ENCODE data around the gene NAALADL1.
"Not testable (repeated sequence)": the region's sequence is repeated elsewhere in the genome, so short reads cannot be mapped to it uniquely, and the experiment has no call there.

Gene NAALADL1

DNA sequence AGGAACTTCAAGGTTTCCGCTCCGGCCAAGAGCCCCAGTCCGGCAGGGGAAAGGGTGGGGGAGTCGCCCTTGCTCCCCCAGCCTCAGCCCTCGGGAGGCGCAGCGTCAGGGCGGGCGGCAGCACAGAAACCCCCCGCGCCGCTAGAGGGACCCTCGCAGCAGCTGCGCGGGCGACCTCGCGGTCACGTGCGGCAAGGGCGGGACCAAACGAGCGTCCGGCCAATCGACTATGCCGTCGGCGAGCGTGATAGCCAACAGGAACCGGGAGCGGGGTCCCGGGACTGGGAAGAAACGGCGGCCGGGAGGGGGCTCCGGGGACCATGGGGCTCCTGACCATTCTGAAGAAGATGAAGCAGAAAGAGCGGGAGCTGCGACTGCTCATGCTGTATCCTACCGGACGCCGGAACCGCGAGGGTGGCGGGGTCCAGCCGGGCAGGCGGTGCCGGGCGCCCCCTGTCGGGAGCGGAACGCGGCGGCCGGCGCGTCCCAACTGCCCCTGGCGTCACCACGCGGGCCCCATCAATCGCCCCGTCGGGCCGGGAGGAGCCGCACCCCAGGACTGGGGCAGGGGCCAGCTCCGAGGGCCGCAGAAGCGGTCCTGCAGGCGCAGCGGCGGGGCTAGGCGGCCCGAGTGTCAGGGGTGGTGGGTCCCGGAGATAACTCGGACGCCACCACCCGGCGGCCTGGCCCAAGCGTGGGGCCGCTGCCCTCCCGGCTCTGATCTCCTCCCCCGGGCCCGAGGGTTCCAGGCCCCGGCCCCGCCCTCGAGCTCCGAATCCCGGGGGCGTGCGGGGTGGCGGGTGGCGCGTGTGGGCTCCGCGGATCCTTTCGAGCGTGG lies 44.2 kb downstream of the NAALADL1 start, which contains the start of gene ARL2:
Gene ARL2, plus strand, starts transcription at position 273 of the 838 bp plus-strand sequence. Its CDS starts 48 bp downstream, at position 321.
- peak within 1 kb of the TSS; percentile 82 for H3K4me3 ChIP-seq (ENCODE audit: control insufficient read depth, low read depth, low read length)
- TF ChIP-seq, protein P1, sequence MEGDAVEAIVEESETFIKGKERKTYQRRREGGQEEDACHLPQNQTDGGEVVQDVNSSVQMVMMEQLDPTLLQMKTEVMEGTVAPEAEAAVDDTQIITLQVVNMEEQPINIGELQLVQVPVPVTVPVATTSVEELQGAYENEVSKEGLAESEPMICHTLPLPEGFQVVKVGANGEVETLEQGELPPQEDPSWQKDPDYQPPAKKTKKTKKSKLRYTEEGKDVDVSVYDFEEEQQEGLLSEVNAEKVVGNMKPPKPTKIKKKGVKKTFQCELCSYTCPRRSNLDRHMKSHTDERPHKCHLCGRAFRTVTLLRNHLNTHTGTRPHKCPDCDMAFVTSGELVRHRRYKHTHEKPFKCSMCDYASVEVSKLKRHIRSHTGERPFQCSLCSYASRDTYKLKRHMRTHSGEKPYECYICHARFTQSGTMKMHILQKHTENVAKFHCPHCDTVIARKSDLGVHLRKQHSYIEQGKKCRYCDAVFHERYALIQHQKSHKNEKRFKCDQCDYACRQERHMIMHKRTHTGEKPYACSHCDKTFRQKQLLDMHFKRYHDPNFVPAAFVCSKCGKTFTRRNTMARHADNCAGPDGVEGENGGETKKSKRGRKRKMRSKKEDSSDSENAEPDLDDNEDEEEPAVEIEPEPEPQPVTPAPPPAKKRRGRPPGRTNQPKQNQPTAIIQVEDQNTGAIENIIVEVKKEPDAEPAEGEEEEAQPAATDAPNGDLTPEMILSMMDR (IDR thresholded peaks at IDR 0.05; ENCODE audit: control insufficient read depth, insufficient read depth, low read depth, low read length, missing control alignments): peak; percentile 53
- peak; percentile 45 for DNase-seq (ENCODE audit: low read depth)

DNA sequence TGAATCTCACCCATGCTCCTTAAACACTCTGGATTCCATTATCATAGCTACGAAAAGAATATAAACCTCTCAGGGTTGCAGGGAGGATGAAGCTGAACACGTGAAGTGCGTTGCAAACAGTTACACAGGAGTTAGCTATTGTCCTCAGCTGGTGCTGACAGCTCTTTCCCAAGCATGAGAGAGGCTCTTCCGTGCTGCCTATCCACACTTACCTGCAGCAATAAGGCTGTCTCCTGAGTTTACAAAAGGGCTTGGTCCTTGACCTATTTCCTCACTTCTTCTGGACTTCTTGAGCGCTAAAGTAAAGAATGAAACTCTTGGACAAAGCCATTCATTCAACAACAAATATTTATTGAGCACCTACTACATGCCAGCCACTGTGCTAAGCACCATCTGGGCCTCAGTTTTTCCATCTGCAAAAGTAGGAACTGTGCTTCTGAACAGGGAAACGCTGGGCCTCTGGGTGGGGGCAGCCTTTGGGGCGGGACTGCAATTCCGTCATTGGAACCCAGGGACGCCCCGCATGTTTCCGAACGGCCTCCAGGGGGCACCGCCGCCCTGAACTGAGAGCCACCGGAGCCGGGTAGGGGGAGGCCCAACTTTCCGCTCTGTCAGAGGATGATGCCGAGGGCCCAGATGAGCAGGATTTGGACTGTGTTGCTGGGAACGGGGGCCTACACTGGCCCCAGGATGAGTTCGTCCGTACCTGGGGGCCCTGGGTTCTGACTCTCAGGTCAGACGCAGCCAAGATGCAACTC lies 45.0 kb downstream of the NAALADL1 start:
- H3K4me3 ChIP-seq (ENCODE audit: control insufficient read depth, low read depth, low read length): peak overlapping the region; percentile 82
- TF ChIP-seq, protein P1 (IDR thresholded peaks at IDR 0.05; ENCODE audit: control insufficient read depth, insufficient read depth, low read depth, low read length, missing control alignments): peak; percentile 93
- peak; percentile 45 for DNase-seq (ENCODE audit: low read depth)

DNA sequence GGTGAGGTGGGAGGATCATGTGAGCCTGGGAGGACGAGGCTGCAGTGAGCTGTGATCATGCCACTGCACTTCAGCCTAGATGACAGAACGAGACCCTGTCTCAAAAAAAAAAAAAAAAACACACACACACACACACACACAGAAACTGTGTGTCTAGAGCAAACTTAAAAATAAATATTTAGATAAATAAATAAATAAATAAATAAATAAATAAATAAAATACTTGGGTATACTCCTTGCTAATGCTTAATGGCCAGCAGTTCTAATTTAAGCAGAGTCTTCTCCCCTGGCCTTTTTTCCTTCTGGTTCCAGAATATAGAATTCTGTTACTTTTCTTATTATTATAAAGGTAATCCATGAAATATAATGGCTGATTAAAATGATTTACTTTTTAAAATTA lies 49.5 kb downstream of the NAALADL1 start:
- no peak for DNase-seq (ENCODE audit: low read depth)
- no peak overlapping the region for H3K4me3 ChIP-seq (ENCODE audit: control insufficient read depth, low read depth, low read length)
- TF ChIP-seq, protein P1 (IDR thresholded peaks at IDR 0.05; ENCODE audit: control insufficient read depth, insufficient read depth, low read depth, low read length, missing control alignments): no peak

DNA sequence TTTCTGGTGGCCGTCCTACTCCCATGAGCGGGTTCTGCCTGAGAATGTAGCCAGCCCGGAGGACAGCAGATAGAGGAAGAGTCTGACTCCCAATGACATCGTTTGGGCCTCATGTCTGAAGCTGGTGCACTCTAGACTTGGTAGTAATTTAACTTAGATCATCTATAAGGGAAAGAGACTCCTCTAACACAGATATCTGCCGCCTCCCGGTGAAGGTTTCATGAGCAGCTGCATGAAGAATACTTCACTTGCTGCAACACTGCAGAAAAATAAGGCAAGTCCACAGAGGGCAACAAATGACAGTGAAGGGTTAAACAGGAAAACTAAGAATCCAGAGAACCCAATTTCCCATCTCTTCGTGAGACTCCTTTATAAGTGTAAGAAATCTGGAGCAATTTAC lies 50.3 kb downstream of the NAALADL1 start:
- no peak for DNase-seq (ENCODE audit: low read depth)
- H3K4me3 ChIP-seq (ENCODE audit: control insufficient read depth, low read depth, low read length): no peak overlapping the region
- TF ChIP-seq, protein P1 (IDR thresholded peaks at IDR 0.05; ENCODE audit: control insufficient read depth, insufficient read depth, low read depth, low read length, missing control alignments): no peak

DNA sequence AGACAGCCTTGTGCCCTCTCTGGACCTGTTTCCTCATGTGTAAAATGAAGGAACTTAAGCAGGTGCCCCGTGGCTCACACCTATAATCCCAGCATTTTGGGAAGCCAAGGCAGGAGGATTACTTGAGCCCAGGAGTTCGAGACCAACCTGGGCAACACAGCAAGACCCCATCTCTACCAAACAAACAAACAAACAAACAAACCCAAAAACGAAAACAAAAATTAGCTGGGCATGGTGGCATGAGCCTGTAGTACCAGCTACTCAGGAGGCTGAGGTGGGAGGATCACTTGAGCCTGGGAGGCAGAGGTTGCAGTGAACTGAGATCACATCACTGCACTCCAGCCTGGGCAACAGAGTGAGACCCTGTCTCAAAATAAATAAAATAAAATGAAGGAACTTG lies 54.4 kb downstream of the NAALADL1 start:
- H3K4me3 ChIP-seq (ENCODE audit: control insufficient read depth, low read depth, low read length); DNase-seq (ENCODE audit: low read depth): not testable (repeated sequence)

DNA sequence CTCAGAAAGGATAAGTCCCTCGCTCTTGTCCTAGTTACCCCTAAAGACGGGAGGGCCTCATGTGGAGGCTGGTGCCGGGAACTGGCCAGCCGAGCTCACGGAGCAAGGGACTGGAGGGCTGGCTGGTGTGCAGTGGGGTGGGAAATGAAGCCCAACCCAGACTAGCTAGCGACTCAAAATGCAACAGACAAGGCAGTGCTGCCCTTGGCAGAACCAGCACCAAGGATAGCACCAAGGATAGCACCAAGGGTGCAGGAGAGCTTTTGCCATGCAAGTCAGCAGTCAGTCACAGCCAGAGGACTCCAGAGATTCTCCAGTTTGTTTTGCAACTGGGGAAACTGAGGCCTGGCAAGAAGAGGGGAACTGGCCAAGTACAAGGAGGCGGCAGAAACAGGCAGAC lies 55.1 kb downstream of the NAALADL1 start:
- TF ChIP-seq, protein P1 (IDR thresholded peaks at IDR 0.05; ENCODE audit: control insufficient read depth, insufficient read depth, low read depth, low read length, missing control alignments): no peak
- DNase-seq (ENCODE audit: low read depth): no peak
- no peak overlapping the region for H3K4me3 ChIP-seq (ENCODE audit: control insufficient read depth, low read depth, low read length)

DNA sequence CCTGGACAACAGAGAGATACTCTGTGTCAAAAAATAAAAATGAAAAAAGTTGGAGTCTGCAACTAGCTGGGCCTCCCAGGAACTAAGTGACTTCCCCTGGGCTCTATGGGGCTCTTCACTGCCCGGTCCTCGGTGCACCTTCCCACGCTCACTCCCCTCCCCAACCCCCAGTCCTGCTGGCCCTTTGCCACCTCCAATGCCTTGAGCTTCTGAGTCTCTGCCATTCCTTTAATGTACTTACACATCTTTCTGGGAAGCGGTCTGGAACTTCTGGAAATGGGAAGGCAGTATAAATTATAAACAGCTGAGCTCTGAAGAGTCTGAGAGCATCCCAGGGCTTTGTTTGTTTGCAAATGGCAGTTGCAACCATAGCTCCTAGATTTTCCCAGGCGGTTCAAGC lies 55.6 kb downstream of the NAALADL1 start:
- DNase-seq (ENCODE audit: low read depth): no peak
- H3K4me3 ChIP-seq (ENCODE audit: control insufficient read depth, low read depth, low read length): no peak overlapping the region
- TF ChIP-seq, protein P1 (IDR thresholded peaks at IDR 0.05; ENCODE audit: control insufficient read depth, insufficient read depth, low read depth, low read length, missing control alignments): no peak
